ENCODE data around the gene DCANP1.

DNA sequence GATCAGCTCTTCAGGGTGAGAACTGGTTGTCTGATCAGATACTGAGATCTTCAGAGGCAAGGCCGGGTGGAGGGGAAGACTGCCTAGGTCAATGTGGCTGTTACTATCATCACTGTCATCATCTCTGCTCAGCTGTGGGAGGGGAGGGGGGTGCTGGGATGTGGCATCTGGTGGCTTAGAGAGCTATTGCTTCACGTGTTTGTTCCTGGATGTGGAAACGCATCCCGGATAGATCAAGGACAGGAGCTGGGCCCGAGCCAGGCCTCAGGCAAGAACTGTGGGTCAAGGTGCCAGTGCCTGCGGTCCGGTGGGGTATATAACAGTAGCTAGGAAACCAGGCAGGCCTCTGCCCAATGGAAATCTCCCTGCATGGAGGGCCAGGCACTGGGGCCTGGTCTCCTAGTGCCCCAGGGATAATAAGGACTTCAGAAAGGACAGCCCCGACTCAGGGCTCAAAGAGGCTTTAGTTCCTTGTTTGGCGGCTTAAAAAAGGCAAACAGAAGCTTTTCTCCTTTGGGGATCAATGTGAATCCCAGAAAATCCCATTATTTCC, 35.3 kb upstream of the DCANP1 start:
- TF ChIP-seq CTCF (conservative IDR thresholded peaks at IDR 0.05 in 1 of 2, IDR thresholded peaks at IDR 0.05 in 1 of 2; ENCODE audit: low read depth in 1 of 2, low read length in 2 of 2) (no peak), EZH2 (IDR thresholded peaks at IDR 0.05; ENCODE audit: low read length, missing control alignments) (no peak)

All from fibroblast of lung (primary cell).